Raji (cell line): ENCODE data around the gene ANO1.
A peak's percentile ranks its signal among the peaks of the same experiment; 100 is the strongest.

Experiments
- POLR2A ChIP-seq: IDR thresholded peaks from 2 replicates; pipeline ENCODE4 v1.6.1; 2011; ENCODE audit warnings: low read depth, low read length, control low read depth; ENCODE audit not compliant: insufficient read depth

The ANO1 gene

DNA sequence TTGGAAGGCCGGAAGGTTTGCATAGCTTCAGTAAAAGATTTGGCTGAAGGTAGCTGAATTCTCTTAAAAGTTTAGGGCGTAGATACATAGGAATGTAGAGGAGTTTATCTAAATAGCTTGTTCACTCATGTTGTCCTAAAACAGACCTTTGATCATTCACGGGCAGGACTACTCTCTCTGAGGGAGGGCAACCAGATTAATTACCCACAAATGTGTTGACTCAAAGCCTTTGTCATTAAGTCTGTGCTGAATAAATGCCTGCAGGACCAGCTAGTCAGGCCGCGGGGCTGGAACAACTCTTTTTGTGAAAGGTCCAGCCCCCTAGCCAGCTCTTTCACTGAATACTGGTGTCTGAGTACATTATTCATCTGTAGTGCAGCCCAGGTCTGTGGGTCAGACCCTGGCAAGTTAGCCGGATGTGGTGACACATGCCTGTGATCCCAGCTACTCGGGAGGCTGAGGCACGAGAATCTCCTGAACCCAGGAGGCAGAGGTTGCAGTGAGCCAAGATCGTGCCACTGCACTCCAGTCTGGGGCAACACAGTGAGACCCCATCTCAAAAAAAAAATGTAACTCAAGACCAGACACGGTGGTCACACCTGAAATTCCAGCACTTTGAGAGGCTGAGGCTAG lies 122.2 kb downstream of the ANO1 start:
- TF ChIP-seq POLR2A, result no peak

DNA sequence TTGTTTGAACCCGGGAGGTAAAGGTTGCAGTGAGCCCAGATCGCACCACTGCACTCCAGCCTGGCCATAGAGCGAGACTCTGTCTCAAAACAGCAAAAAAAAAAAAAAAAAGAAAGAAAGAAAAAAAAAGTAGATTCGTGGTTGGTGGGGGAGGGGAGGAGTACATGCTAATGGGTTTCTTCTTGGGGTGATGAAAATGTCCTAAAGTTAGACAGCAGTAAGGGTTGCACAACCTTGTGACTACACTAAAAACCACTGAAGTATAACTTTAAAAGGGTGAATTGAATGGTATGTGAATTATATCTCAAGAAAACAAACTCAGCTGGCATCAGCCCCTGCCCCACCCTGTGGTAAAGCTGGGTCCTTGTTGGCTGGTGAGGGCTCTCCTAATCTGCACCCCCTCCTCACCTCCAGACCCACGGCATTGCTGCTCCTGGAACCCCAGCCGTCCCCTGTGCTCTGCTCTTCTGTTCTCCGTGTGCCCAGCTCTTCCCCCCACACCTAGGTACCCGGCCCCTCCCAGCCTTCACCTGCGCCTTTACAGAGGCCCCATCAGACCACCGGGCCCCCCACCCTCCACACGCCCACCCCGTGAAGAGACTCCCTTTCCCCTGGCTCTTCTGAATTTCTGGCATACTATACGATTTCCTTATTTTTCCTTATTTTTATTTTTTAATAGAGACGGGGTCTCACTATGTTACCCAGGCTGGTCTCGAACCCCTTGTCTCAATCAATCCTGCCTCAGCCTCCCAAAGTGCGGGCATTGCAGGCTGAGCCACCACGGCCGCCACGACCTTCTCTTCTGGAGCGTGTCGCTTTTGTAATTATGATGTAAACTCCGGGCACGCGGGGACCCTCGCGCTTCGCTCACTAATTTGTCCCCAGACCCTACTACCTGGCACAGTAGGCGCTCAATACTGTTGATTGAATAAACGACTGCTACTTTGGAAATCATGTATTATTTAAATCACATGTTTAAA lies 124.1 kb downstream of the ANO1 start:
- no peak for TF ChIP-seq POLR2A

DNA sequence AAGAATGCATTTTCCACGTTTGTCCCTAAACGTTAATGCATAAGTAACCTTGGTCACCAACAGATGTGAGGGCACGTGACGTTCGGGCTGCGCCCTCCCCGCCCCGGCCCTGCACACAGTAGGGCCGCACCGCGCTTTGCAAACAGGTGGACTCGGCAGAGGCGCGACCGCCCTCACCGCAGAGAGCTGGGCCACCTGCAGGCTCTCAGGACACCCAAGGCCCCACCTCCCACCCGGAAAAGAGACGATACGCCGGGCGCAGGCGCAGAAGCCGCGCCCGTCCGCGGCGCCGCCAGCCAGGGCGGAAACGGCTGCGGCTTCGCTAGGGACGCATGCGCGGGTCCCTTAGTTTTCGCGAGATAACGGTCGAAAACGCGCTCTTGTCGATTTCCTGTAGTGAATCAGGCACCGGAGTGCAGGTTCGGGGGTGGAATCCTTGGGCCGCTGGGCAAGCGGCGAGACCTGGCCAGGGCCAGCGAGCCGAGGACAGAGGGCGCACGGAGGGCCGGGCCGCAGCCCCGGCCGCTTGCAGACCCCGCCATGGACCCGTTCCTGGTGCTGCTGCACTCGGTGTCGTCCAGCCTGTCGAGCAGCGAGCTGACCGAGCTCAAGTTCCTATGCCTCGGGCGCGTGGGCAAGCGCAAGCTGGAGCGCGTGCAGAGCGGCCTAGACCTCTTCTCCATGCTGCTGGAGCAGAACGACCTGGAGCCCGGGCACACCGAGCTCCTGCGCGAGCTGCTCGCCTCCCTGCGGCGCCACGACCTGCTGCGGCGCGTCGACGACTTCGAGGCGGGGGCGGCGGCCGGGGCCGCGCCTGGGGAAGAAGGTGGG lies 125.0 kb downstream of the ANO1 start, which contains the start of gene FADD:
TSS of gene FADD (plus strand) at position 377 of the 831 bp plus-strand sequence. CDS start at position 541, 164 bp downstream.
- peak; percentile 84 for TF ChIP-seq POLR2A

DNA sequence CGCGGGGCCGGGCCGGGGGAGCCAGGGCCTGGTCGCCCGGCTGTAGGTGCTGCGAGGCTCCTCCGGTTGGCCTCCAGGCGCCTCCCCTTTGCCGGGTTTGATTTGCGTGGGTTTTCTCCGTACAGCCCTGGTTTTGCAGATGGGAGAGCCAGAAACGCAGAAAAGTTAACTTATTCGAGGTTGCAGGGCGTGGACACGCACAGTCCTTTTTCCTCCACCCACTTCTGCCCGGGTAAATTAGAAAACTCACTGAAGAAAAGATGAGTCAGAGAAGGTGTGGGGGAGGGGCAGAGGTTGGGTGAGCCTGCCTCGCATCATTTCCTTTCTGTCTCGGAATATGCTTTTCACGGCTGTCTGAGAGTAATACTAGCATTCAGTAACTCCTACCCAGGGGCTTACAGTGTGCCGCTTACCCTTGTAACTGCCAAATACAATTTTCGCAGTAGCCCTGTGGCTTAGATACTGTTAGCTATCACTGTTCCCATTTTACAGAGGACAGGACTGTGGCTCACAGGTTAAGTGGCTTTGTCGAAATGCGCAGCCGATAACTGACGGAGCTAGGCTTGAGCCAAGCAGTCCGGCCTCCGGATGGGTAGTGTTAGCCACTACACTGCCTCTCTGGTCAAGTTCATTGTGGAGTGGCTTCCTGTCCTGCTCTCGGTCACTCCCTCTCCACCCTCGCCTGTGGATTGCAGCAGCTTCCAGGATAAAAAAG lies 125.8 kb downstream of the ANO1 start:
- TF ChIP-seq POLR2A, result peak; percentile 37; the same call in 1 of the 2 replicates

DNA sequence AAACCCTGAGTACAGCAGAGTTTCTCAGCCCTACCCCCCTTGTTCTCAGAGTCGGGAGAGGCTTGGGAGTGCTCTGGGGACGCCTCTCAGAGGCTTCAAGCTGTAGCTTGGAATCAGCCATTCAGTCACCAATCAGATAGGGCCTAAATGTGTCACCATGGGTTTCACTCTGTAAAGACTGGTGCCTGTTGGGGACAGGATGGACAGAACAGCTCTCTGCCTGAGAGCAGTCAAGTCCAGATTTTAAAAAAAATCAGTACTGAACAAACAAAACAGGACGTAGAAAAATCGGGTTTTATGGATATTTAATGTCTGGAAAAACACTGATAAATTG lies 126.3 kb downstream of the ANO1 start:
- no peak for TF ChIP-seq POLR2A

DNA sequence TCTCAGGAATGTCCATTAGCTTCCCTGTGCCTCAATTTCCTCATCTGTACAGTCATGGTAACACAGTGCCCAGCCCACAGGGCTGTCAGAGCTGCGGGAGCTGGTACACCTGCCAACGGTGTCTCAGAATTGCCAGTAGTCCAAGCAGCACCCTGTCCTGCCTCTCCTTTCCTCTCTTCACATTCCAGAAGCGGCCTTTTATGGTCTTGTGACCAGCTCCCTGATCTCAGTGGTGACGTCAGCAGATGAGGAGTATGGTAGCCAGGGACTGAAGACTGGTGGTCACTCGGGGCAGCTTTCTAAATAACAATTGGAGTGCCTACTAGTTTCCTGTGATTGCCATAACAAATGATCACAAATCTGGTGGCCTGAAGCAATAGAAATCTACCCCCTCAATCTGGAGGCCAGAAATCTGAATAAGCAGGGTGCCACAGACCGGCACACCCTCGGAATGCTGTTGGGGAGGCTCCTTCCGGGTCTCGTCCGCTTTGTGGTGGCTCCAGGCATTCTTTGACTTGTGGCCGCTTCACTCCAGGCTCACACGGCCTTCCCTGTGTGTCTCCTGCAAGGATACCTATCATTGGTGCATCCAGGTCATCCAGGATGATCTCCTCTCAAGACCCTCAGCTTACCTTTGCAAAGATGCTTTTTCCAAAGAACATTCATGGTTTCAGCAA lies 127.1 kb downstream of the ANO1 start:
- TF ChIP-seq POLR2A, result 0 out of 2 replicates have a peak, but pooled peaks have one; percentile 22

DNA sequence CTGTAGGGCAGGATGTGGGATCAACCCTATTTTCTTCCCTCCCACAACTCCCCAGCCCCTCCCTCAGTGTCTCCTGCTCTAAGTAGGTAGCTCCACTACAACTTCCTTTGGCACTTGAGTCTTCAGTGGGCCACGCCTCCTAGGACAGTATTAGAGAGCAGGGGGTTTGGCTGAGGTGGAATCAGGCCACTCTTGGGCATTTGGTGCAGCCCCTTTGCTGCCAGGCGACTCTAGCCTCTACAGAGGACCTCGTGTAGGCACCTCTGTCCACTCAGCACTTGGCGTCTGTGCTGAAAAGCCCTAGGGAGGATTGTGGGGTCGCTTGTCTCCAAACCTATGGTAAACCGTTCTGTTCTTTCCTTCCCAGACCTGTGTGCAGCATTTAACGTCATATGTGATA lies 127.6 kb downstream of the ANO1 start:
- no peak for TF ChIP-seq POLR2A

DNA sequence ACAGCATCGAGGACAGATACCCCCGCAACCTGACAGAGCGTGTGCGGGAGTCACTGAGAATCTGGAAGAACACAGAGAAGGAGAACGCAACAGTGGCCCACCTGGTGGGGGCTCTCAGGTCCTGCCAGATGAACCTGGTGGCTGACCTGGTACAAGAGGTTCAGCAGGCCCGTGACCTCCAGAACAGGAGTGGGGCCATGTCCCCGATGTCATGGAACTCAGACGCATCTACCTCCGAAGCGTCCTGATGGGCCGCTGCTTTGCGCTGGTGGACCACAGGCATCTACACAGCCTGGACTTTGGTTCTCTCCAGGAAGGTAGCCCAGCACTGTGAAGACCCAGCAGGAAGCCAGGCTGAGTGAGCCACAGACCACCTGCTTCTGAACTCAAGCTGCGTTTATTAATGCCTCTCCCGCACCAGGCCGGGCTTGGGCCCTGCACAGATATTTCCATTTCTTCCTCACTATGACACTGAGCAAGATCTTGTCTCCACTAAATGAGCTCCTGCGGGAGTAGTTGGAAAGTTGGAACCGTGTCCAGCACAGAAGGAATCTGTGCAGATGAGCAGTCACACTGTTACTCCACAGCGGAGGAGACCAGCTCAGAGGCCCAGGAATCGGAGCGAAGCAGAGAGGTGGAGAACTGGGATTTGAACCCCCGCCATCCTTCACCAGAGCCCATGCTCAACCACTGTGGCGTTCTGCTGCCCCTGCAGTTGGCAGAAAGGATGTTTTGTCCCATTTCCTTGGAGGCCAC lies 128.3 kb downstream of the ANO1 start:
- no peak for TF ChIP-seq POLR2A

DNA sequence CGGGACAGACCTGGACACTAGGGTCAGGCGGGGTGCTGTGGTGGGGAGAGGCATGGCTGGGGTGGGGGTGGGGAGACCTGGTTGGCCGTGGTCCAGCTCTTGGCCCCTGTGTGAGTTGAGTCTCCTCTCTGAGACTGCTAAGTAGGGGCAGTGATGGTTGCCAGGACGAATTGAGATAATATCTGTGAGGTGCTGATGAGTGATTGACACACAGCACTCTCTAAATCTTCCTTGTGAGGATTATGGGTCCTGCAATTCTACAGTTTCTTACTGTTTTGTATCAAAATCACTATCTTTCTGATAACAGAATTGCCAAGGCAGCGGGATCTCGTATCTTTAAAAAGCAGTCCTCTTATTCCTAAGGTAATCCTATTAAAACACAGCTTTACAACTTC lies 128.9 kb downstream of the ANO1 start:
- TF ChIP-seq POLR2A, result no peak

DNA sequence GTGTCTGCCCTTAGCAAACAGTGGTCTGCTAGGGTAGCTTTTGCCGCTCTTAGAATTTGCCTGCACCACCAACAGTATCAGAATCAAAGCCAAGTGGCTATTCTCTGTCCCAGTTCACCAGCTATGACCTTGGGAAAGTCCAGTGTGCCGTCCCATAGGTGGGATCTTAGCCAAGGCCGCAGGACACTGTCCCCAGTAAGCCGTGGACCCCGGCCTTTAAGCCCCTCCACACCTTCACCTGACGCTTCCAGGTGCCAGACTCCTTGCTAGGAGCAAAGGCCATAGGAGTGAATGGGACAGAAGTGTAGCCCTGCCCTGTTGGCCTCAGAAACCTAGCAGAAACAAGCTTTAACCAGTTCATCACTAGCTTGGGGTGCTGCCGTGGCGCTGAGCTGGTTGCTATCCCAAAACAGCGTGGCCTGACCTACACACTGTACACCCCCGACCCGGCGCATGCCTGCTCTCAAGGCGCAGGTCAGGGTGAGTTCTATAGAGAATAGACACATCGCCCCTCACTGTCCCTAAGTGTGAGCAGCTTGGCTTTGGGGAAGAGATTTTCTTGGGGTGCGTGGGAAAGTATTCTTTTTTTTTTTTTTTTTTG lies 129.5 kb downstream of the ANO1 start:
- no peak for TF ChIP-seq POLR2A

DNA sequence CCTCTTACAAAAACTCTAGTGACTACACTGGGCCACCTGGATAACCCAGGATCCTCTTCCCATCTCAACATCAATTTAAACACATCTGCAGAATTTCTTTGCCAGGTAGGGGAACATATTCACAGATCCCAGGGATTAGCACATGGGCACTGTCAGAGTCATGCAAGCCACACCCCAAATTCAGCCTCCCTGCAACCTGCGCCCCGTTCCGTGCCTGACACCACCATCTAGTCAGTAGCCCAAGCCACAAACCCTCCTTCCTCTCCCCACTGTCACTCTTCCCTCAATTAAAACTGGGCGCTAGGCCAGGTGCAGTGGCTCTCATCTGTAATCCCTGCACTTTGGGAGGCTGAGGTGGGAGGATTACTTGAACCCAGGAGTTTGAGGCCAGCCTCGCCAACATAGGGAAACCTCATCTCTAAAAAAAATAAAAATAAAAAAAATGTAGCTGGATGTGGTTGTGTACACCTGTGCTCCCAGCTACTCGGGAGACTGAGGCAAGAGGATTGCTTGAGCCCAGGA lies 131.3 kb downstream of the ANO1 start:
- no peak for TF ChIP-seq POLR2A

DNA sequence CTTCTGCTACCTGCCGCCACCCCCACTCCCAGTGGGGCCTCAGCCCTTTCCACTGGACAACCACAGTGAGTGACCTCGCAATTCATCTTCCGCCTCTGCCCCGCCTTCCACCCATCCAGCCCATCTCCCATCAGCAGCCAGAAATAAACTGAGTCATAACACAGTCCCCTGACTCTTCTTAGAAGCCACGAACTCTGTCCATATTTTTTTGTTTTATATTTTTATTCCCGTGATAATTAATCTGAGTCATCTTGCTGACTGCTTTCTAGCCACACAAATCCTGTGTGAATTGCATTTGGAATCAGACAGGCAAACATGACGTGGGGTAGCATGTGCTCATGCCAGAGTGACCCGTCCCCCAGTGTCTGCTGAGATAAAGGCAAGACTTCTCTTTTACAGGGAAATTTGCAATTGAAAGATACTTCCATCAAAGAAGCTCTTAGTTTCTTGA lies 132.0 kb downstream of the ANO1 start:
- TF ChIP-seq POLR2A, result no peak

DNA sequence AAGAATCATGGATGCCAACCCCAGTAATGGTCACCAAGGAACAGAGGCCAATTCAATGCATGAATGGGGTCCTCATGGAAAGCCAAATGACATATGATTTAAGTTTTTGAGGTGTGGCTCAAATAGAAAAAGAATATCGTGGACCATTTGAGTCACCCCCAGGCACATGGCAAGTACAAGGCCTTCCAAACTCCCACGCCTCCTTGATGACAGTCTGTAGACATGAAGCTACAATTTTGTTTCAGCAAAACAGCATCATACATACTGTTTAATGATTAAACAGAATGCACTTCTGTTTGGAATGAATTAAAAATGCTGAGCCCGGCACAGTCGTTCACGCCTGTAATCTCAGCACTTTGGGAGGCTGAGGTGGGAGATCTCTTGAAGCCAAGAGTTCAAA lies 132.4 kb downstream of the ANO1 start:
- TF ChIP-seq POLR2A, result no peak

DNA sequence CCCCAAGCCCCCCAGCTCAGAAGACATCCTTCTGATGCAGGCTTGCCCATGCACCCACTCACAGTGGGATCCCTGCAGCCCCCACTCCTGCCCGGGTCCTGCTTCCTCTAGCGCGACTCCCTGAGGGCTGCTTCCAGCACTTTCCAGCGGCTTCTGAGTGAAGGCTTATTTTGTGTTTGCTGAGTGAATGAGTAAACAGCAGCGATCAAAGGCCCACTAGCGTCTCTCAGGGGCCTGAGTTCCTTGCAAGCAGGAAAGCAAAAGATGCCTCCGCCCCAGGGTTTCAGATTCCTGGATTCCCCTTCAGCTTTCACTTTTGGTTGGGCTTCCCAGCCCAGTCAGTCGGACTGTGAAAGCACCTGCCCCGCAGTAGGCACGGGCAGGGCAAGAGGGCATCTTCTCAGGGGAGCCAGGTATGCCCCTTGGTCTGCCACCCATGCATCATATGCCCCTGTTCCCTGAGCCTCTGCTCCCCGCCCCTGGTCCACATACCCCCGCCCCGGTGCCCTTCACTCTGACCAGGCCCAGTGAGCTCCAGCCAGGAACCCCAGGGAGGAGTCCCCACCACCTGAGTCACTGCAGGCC lies 134.2 kb downstream of the ANO1 start:
- no peak for TF ChIP-seq POLR2A
